Non-pigmented ciliary epithelial cell (primary cell): Measurements from ENCODE around the gene OSBP2.

ENCODE experiments used
- DNase-seq: peaks from one replicate; pipeline ENCODE4 v3.0.0-alpha.2; 2010; ENCODE audit warnings: low read depth

The OSBP2 gene

DNA sequence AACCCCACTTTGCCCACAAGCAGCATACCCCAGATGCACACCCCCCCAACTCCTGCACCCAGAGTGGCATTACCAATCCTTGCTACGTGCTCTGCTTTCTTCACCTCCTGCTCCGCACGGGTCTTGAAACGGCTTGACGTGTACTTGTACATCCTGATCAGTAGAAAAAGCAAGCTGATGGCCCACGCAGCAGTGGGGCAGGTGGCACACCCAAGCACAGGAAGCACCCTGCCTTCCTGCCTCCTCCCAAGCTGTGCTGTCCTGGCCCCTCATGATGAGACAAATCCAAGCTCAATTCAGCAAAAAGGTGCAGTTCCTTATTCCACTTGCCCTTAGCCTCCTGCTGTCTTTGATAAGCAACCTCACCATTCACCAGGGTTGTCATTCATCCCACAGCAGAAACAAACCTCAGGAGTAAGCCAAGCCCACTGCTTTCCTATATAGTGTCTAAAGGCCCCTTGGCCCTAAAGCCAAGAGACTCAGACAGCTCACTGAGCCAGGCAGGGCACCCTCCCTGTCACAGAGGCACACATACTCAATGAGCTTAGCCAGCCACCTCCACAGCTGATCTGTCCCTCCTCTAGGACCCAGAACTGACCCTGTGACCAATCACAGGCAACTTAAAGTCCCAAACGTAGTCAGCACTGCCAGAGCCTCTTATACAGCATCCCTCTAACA, 246.2 kb downstream of the OSBP2 start:
- DNase-seq: no peak

DNA sequence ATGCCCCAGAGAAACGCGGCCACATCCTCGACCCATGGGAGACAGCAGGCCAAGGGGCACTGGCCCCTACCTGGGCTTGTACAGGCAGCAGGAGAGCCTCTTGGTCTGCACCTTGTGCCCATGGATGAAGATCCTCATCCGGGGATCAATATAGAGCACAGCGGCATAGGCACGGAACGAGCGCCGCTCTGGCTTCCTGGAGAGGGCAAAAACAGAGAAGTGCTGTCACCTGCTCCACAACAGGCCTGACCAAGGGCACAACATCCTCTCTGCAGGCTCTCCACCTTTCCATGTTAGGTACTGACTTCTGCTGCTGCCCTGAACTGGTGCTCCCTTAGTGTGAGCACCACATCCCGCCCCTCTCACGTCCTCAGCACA, 246.7 kb downstream of the OSBP2 start:
- DNase-seq: no peak

DNA sequence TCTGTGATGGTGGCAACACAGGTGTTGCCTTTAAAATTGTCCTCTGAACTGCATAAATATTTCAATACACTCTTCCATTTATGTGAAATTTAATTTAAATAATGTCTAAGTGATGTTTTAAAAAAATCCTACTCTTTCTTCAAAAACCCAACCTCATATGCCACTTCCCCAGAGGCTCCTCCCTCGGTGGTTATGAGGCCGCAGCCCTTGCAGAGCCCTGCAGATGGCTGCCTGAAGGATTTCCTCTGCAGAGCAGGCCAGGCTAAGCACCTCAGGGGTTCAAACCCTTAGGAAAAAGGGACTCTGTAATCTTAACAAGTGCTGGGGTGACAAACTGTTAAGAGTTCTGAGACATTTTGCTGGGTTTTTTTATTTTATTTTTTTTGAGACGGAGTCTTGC, 248.7 kb downstream of the OSBP2 start:
- DNase-seq: no peak

DNA sequence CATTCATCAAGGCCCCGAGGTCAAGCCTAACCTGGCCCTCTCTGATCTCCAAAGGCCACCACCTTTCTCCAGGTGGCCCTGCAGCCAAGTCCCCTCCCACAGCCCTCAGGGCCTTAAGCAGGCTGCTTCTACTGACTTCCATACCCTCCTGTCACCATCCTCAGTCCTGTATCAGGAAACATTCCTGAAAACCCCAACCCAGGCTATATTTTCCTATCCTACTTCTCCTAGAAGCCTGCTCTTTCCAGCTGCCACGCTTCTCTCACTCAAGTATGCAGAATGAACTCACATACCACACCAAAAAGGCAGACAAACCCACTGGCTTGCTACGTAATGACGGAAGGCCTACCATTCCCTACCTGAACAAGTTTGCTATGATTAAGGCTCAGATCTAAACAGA, 250.3 kb downstream of the OSBP2 start:
- no peak for DNase-seq

DNA sequence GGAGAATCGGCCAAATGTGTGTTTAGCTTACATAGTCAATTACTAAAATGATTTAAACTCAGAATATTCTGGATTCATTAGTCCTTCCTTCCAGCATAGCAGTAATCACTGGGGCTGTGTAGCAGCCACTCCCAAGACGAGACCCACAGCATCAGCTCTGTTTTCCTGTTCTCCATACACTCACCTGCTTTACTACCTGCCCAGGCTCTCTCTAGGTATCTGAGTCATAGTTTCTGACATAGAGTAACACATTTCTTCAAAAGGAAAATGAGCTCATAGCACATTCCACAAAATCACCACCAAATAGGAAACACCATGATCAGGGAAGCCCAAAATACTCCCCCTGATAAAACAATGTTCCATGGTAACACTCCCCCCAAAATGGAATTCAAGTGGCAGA, 251.0 kb downstream of the OSBP2 start:
- no peak for DNase-seq

DNA sequence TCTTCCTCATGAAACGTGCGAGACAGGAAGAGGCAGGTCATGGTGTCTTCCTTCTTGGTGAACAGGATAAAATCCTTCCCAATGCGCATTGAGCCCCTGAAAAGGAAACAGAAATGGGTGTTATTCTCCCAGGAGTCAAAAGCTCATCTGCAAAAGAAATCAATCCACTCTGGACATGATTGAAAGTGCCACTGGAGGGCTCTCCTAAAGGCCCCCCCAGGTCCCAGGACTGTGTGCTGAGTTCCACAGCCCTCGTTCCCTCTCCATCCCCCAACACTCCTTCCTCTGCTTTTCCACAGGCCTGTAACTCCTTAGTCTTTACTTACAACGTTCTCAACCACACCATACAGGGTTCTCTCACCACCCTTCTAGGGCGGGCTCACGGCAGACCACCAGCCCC, 251.7 kb downstream of the OSBP2 start:
- no peak for DNase-seq

DNA sequence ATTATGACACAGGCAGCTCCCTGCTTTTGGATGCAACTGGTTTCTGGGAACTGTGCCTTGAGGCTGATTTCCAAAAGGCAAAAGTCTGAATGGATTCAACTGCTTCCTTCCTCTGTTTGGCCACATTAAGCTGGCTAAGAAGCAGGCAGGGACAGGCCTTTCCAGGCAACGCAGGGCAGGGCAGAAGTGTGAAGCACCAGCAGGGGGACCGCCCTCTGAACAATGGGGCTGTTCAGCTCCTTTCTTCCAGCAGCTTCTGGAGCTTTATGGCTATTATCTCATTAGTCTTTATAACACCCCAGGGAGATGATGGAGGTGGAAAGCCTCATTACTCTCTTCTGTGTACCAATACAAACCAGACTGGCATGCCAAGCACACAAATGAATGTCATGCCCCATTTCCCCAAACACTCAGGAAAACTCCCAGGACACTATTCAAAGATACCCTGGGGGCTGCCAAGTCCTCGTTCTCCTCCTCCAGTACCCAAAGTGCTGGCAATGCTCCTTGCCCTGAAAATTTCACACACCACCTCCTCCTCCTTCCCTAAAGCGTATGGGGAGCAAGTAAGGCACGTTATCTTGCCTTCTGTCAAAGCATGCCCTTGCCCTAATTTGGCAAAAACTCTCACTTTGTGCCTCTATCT, 252.6 kb downstream of the OSBP2 start:
- DNase-seq: no peak

DNA sequence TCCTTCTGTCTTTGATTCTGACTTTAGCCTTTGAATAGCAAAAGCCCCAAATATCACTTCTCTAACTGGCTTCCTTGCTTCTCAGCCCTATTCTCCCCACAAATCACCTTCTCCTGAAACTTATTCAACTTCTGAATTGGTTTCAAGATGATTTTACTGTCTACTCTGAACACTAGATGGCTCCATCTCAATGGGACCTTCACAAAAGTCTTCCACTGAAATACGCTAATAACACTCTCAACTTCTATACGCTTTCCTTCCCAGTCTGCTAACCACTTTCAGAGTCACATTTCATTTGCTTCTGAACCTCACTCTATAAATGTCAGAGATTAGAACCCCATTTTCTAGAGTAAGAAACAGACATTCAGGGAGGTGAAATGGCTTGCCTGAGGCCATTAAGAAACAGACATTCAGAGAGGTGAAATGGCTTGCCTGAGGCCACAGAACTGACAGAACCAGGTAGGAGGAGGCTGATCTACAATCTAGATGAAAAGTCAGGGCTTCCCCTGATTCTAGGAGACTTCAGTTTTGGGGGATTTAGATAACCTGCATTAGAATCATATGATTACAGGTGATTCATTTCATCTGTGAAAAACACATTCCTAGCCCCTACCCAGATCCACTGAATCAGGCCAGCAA, 253.3 kb downstream of the OSBP2 start:
- DNase-seq: no peak

DNA sequence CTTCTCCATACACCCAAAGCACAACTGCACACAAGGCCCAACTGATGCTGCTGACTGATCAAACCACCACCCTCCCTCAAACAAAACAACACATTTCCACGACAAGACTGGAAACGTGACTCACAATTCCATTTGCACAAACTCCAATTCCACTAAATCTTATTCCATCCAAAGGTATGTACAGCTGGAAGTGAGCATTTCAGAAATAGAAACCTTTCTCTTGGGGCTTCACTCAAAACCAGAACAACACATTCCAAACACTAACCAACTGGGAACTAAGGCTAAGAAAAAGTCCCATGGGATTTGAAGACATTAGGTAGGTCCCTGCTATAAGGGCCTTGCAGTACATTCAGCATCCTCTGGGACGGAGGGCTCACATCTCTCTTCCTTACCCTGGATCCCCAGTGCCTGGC, 254.3 kb downstream of the OSBP2 start:
- DNase-seq: no peak

DNA sequence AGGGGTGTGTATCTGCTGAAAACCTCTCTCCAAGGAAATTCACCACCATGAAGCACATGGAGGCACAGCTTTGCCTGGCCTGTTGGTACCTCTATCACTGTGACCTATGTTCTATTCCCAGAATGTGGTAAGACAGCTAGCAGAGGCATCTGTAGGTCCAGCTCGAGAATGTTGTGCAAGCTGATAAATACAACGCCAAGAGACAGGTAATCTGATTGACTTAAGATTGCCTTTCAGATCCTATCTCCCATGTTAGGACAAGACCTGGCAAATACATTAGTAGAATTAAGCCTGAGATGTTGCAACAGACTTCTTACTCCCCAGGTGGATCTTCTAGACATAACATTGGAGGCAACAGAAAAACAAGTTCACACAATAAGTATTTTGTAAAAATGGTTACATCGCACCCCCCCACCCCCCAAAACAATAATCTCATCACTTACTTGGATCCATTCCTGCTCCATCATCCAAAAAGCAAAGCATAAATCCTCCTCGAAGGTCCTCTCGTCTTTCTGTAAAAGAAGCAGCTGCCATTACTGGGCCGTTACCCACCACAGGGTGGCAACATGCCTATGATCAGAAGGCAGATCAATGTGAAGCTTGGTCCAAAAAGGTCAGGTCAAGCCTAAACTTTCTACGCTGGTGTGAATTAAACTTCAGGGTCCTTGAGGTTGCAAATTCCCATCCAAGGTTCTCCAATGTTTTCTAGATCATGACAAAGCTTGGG, 255.4 kb downstream of the OSBP2 start:
- DNase-seq: no peak

DNA sequence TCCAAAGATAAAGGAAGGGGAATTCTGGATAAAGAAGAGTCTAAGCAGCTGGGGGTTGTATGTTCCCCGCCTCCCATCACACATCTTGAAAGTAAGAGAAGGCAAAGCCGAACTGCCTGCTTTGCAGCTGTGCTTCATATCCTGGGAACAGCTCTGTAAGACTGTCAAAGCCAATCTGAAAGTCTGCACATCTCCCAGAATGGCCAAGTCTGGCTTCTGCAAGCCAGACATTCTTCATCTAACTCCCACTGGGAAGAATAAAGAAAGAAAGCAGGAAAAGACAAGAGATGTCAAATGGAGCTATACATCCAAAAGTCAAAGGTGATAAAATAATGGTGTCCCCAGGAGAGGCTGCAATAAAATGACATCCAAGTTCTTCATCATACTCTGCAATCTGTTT, 258.5 kb downstream of the OSBP2 start:
- DNase-seq: no peak

DNA sequence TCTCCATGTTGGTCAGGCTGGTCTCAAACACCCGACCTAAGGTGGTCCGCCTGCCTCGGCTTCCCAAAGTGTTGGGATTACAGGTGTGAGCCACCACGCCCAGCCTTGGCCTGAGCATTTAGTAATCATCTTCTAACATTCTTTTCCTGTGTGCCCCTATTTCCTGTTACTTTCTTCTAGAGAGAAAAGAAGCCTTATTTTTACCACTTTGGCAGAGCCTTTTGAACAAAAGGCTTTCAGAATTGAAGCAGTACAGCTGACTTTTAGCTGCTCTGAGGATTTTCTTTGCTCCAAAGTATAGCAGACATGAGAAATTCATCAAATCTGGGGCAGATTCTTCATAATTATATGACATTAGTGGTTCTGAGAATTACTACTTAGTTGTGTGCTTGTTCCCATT, 260.5 kb downstream of the OSBP2 start:
- no peak for DNase-seq
